ENCODE data around the gene LGR6. TPM values are rescaled to one million over a fixed set of nuclear protein-coding genes. Genes with fewer than 3 reads are reported as not detected.

The LGR6 gene
- total RNA-seq, 2 donors from 2014 or later: 1.3 to 1.6 TPM

DNA sequence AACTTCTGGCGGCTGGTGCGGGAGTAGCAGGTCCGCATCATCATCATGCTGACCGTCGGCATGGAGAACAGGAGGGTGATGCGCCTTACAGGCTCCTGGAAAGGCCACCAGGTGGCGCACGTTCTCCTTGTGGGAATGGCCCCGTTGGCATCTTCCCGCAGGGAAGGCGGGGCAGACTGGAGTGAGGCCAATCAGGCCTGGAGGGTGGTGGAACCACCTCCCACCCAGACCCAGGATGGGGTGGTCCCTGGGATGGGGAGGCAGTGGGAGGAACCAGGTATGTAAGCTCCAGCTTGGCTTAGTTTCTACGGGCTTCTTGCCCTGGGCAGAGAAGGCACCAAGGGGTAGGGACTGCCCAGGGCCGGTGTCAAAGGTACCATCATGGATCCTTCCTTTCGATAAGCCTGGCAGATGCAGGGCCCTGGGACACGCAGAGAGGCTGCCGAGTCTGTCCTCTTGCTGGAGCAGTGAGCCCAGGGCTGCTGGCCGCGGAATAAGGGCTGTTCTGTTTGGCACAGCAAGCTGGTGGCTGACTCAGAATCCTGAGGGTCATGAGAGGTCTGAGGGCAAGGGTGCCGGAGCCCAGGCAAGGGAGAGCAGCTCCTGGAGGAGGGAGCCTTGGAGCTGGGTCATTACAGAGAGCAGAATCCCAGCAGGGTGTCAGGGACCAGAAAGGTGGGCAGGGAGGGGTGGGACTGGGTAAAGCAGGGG lies 8.7 kb upstream of the LGR6 start:
- H3K36me3 ChIP-seq: no peaks in the 10 kb centered on the region
- intact Hi-C loops (cut with DNase I): loop anchor here (5.0 kb wide), 1 partner anchor 532 kb away; no protein-coding TSS in a partner anchor

DNA sequence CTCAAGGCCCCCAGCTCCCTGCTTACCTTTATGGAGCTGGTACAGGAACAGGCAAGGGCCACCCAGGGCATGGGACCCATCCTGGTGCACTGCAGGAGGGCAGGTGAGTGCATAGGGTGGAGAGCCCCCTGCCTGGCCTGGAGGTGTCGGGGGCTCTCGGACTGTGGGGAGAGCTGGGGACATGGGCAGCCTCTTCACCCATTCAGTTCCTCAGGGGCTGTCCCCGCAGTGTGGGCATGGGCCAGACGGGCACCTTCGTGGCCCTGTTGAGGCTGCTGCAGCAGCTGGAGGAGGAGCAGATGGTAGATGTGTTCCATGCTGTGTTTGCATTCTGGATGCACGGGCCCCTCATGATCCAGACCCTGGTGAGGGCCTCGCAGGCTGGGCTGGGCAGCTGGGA lies 7.3 kb upstream of the LGR6 start:
- Histone ChIP-seq H3K9ac (ENCODE audit: low read depth in 2 of 2, low read length in 2 of 2) (no peak overlapping the region), H3K36me3 (no peaks in the 10 kb centered on the region), H3K4me3 (no peak overlapping the region), H3K27ac (no peak overlapping the region), H3K27me3 (no peaks in the 10 kb centered on the region), H3K4me1 (no peaks in the 10 kb centered on the region), H3K9me3 (no peaks in the 10 kb centered on the region)
- no peak for DNase-seq
- TF ChIP-seq, protein P1, sequence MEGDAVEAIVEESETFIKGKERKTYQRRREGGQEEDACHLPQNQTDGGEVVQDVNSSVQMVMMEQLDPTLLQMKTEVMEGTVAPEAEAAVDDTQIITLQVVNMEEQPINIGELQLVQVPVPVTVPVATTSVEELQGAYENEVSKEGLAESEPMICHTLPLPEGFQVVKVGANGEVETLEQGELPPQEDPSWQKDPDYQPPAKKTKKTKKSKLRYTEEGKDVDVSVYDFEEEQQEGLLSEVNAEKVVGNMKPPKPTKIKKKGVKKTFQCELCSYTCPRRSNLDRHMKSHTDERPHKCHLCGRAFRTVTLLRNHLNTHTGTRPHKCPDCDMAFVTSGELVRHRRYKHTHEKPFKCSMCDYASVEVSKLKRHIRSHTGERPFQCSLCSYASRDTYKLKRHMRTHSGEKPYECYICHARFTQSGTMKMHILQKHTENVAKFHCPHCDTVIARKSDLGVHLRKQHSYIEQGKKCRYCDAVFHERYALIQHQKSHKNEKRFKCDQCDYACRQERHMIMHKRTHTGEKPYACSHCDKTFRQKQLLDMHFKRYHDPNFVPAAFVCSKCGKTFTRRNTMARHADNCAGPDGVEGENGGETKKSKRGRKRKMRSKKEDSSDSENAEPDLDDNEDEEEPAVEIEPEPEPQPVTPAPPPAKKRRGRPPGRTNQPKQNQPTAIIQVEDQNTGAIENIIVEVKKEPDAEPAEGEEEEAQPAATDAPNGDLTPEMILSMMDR (IDR thresholded peaks at IDR 0.05): no peak
- intact Hi-C loops (cut with DNase I): loop anchor here (5.0 kb wide), 1 partner anchor 531 kb away; no protein-coding TSS in a partner anchor

More for the DNA sequence above, 8.7 kb upstream of the LGR6 start:
- TF ChIP-seq, protein P1 (IDR thresholded peaks at IDR 0.05): peak; percentile 89
- H3K9me3 ChIP-seq: no peaks in the 10 kb centered on the region
- no peaks in the 10 kb centered on the region for H3K27me3 ChIP-seq
- no peaks in the 10 kb centered on the region for H3K4me1 ChIP-seq
- no peak overlapping the region for H3K4me3 ChIP-seq
- DNase-seq: peak; percentile 89
- H3K27ac ChIP-seq: no peak overlapping the region
- H3K9ac ChIP-seq (ENCODE audit: low read depth in 2 of 2, low read length in 2 of 2): no peak overlapping the region

DNA sequence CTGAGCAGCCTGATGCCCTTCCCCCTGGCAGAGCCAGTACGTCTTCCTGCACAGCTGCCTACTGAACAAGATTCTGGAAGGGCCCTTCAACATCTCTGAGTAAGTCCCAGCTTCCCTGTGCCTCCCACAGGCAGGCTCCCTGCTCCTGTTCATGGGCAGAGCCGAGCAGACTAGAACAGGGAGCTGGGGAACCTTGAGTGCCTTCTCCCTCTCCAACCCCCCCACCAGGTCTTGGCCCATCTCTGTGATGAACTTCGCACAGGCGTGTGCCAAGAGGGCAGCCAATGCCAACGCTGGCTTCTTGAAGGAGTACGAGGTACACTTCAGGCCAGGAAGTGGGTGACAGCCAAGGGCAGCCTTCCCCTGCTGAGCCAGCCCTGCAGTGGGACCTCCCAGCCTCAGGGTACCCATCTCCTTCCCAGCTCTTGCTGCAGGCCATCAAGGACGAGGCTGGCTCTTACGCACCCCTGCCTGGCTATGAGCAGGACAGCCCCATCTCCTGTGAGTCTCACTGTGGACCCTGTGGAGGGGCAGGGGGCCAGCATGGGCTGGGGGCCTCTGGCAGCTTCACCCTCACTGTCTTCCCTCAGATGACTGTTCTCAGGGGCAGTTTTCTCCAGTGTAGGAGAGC lies 6.4 kb upstream of the LGR6 start:
- DNase-seq: peak; percentile 85
- Histone ChIP-seq H3K27ac (no peak overlapping the region), H3K9ac (ENCODE audit: low read depth in 2 of 2, low read length in 2 of 2) (no peak overlapping the region), H3K9me3 (no peaks in the 10 kb centered on the region), H3K36me3 (no peaks in the 10 kb centered on the region), H3K4me1 (no peaks in the 10 kb centered on the region), H3K27me3 (no peaks in the 10 kb centered on the region), H3K4me3 (no peak overlapping the region)
- intact Hi-C loops (cut with DNase I): loop anchor here (5.0 kb wide), 1 partner anchor 530 kb away; no protein-coding TSS in a partner anchor
- TF ChIP-seq, protein P1 (IDR thresholded peaks at IDR 0.05): no peak

DNA sequence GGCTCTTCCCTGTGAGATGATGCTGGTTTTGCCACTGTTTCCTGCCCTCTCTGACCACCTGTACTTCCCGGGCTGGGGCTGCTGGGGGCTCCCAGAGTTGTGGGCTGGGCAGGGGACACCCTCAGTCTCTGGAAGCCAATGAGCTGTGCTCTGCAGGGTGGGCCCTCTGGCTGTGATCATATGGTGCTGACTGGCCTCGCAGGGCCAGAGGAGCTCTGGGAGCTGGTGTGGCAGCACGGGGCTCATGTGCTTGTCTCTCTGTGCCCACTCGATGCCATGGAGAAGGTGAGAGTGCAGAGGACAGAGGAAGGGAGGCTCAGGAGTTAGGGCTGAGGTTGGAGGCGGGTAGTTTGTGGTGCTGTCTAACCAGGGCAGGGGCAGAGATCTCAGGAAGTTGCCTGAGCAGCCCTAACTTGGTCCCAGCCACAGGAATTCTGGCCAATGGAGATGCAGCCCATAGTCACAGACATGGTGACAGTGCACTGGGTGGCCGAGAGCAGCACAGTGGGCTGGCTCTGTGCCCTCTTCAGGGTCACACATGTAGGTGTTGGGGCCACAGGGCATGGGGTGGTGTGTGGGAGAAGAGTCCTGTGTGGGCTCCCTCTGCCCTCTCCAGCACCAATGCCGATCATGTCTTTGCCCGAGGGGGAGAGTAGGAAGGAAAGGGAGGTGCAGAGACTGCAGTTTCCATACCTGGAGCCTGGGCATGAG lies 5.7 kb upstream of the LGR6 start:
- no peak for DNase-seq
- H3K27ac ChIP-seq: no peak overlapping the region
- H3K36me3 ChIP-seq: no peaks in the 10 kb centered on the region
- H3K4me1 ChIP-seq: no peaks in the 10 kb centered on the region
- intact Hi-C loops (cut with DNase I): loop anchor here (2.0 to 5.0 kb wide), 2 partner anchors 127 to 529 kb away; no protein-coding TSS in a partner anchor
- H3K27me3 ChIP-seq: peaks cover under 1% of the 10 kb centered on the region
- TF ChIP-seq, protein P1 (IDR thresholded peaks at IDR 0.05): no peak
- H3K9me3 ChIP-seq: no peaks in the 10 kb centered on the region
- no peak overlapping the region for H3K9ac ChIP-seq (ENCODE audit: low read depth in 2 of 2, low read length in 2 of 2)
- H3K4me3 ChIP-seq: no peak overlapping the region

DNA sequence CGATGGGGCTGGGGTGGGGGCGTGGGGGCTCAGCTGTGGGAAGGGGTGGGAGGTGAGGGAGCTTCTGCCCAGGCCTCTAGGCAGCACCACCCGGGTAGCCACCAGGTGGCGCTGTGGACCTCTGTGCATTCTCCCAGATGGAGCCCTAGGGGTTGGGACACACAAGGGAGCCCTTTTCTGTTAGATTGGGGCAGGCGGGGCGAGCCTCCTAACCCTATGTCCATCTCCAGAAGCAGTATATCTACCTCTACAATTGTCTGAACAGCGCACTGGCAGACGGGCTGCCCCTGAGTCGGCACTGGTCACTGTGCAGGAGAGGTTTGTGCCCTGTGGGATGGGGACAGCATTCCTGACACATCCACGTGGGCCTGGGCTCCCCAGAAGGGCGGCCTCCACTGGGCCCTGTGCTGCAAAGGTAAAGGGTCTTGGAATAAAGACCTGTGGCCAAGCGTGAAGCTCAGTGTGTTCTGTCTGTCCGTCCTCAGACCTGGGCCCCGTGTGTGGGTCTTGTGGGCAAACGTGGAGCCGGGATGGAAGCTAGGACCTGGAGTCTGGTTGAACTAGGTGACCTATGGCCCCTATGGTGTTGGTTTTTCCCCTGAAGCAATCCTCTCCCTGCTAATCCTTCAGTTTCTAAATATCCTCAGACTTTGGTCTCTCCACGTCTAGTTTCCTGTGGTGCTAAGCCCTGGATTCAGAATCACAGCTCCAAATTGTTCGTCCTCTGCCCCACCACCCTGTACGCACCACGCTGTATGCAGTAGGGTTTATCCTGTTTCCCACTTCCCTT lies 4.4 kb upstream of the LGR6 start:
- Histone ChIP-seq H3K27me3 (peaks cover 14% of the 10 kb centered on the region), H3K27ac (no peak overlapping the region), H3K9ac (ENCODE audit: low read depth in 2 of 2, low read length in 2 of 2) (no peak overlapping the region), H3K9me3 (no peaks in the 10 kb centered on the region), H3K4me3 (no peak overlapping the region), H3K4me1 (no peaks in the 10 kb centered on the region), H3K36me3 (no peaks in the 10 kb centered on the region)
- TF ChIP-seq, protein P1 (IDR thresholded peaks at IDR 0.05): peak; percentile 83
- DNase-seq: peak; percentile 83
- intact Hi-C loops (cut with DNase I): loop anchor here (2.0 to 5.0 kb wide), 2 partner anchors 126 to 528 kb away; no protein-coding TSS in a partner anchor
